ENCODE results near the gene SYNE2. TPM values are rescaled to one million over a fixed set of nuclear protein-coding genes. Genes with fewer than 3 reads are reported as not detected.

The SYNE2 gene
- total RNA-seq, 1 donor from 2014 or later = 5.7 TPM

DNA sequence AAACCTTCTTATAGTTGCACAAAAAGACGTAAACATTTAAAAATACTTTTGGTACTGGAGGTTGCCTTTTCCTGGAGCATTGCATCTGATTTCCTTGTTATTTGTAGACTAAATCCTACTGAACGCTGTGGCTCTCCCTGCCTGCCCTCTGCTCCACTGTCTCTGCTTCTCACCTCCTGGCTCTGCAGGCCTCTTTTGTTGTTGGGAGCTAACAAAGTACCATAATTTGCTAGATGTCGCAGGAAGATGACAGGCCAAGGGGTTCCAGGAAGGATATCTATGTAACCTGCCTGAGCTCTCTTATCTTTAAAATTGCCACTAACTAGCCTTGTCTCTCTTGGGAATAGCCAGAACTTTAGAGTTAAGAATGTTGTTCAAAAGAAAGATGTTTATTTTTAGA, 21.4 kb downstream of the SYNE2 start:
- Histone ChIP-seq H3K79me2 (ENCODE audit: insufficient read depth, low read length) (no peaks in the 10 kb centered on the region), H3K9ac (ENCODE audit: low read length) (no peak overlapping the region)

DNA sequence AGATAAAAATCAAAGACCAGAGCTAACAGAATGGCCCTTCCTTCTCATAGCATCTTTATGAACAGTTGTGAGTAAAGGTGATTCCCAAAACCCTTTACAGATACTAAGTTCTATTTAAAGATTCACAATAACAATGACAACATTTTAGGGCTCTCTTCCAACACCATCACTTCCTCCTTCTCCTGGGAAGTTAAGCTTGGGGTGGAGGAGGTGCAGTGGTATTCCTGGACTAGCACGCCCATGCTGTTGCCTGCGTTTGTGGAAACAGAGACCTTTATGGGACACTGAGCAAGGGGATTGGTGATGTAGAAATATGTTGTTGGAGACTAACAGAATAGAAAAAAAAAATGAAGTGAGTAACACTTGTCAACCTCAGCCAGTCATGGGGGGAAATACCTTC, 22.5 kb downstream of the SYNE2 start:
- Mint-ChIP-seq H3K4me1 (ENCODE audit: low read depth, unreplicated experiment) (peaks cover 4% of the 10 kb centered on the region), H3K27ac (ENCODE audit: unreplicated experiment) (no peak overlapping the region)
- no peak for FAIRE-seq

More for the DNA sequence above, 21.4 kb downstream of the SYNE2 start:
- H3K9me3 ChIP-seq (ENCODE audit: insufficient read depth, low read depth, low read length) = no peaks in the 10 kb centered on the region
- H3K4me2 ChIP-seq (ENCODE audit: low read length) = no peak overlapping the region
- no peaks in the 10 kb centered on the region for H3K27me3 Mint-ChIP-seq (ENCODE audit: low read depth, unreplicated experiment)
- peaks cover 4% of the 10 kb centered on the region for H3K4me1 Mint-ChIP-seq (ENCODE audit: low read depth, unreplicated experiment)
- DNase-seq (ENCODE audit: low read depth) = no peak
- no peak overlapping the region for H3K27ac ChIP-seq (ENCODE audit: low read depth, low read length)
- no peaks in the 10 kb centered on the region for H4K20me1 ChIP-seq (ENCODE audit: insufficient read depth, low read length)
- no peak overlapping the region for H3K4me3 Mint-ChIP-seq (ENCODE audit: unreplicated experiment)
- H3K27me3 ChIP-seq (ENCODE audit: insufficient read depth, low read length) = no peaks in the 10 kb centered on the region
- no peaks in the 10 kb centered on the region for H3K36me3 Mint-ChIP-seq (ENCODE audit: low read depth, unreplicated experiment)
- no peaks in the 10 kb centered on the region for H3K9me3 Mint-ChIP-seq (ENCODE audit: unreplicated experiment)
- no peak overlapping the region for H3K4me3 ChIP-seq (ENCODE audit: insufficient read depth, low read depth, low read length)
- H2AFZ ChIP-seq (ENCODE audit: low read depth, low read length) = no peak overlapping the region
- peaks cover 10% of the 10 kb centered on the region for H3K4me1 ChIP-seq (ENCODE audit: insufficient read depth, low read length)
- TF ChIP-seq EZH2 (IDR thresholded peaks at IDR 0.05; ENCODE audit: insufficient read depth, low read length) = no peak
- no peak for TF ChIP-seq CTCF (IDR thresholded peaks at IDR 0.05; ENCODE audit: insufficient read depth, low read depth, low read length)
- no peak for FAIRE-seq
- H3K36me3 ChIP-seq (ENCODE audit: insufficient read depth, low read length) = no peaks in the 10 kb centered on the region
- H3K27ac Mint-ChIP-seq (ENCODE audit: unreplicated experiment) = no peak overlapping the region

More for the DNA sequence above, 22.5 kb downstream of the SYNE2 start:
- Mint-ChIP-seq H3K4me3 (ENCODE audit: unreplicated experiment) (no peak overlapping the region), H3K27me3 (ENCODE audit: low read depth, unreplicated experiment) (no peaks in the 10 kb centered on the region), H3K9me3 (ENCODE audit: unreplicated experiment) (no peaks in the 10 kb centered on the region), H3K36me3 (ENCODE audit: low read depth, unreplicated experiment) (no peaks in the 10 kb centered on the region)
- no peak overlapping the region for H3K4me3 ChIP-seq (ENCODE audit: insufficient read depth, low read depth, low read length)
- H2AFZ ChIP-seq (ENCODE audit: low read depth, low read length) = no peak overlapping the region
- H3K36me3 ChIP-seq (ENCODE audit: insufficient read depth, low read length) = no peaks in the 10 kb centered on the region
- H3K9me3 ChIP-seq (ENCODE audit: insufficient read depth, low read depth, low read length) = no peaks in the 10 kb centered on the region
- peak overlapping the region; percentile 28 for H3K4me2 ChIP-seq (ENCODE audit: low read length)
- TF ChIP-seq EZH2 (IDR thresholded peaks at IDR 0.05; ENCODE audit: insufficient read depth, low read length) (no peak), CTCF (IDR thresholded peaks at IDR 0.05; ENCODE audit: insufficient read depth, low read depth, low read length) (no peak)
- H3K27ac ChIP-seq (ENCODE audit: low read depth, low read length) = peak overlapping the region; percentile 47
- peaks cover 10% of the 10 kb centered on the region for H3K4me1 ChIP-seq (ENCODE audit: insufficient read depth, low read length)
- H4K20me1 ChIP-seq (ENCODE audit: insufficient read depth, low read length) = no peaks in the 10 kb centered on the region
- peak overlapping the region; percentile 33 for H3K9ac ChIP-seq (ENCODE audit: low read length)
- H3K27me3 ChIP-seq (ENCODE audit: insufficient read depth, low read length) = no peaks in the 10 kb centered on the region
- H3K79me2 ChIP-seq (ENCODE audit: insufficient read depth, low read length) = no peaks in the 10 kb centered on the region
- DNase-seq (ENCODE audit: low read depth) = peak; percentile 82

Measured in astrocyte (in vitro differentiated cells and primary cell).